Mammary epithelial cell (primary cell): ENCODE data around the gene FAM181A.

ENCODE experiments used
- EZH2 ChIP-seq: IDR thresholded peaks from 2 replicates; pipeline ENCODE4 v1.6.1; 2012; ENCODE audit warnings: low read length, inconsistent platforms, borderline replicate concordance
- TF ChIP-seq, protein P1 (sequence below), 2 donors: IDR thresholded peaks in 1 of 2; conservative IDR thresholded peaks in 1 of 2; 2 replicates each; pipeline ENCODE4 v1.5.1; 2011 to 2012; ENCODE audit warnings: inconsistent platforms in 2 of 2, low read length in 2 of 2, mild to moderate bottlenecking in 2 of 2, control low read depth in 1 of 2, low read depth in 1 of 2; ENCODE audit not compliant: insufficient read depth in 1 of 2; ENCODE audit errors: extremely low read depth in 1 of 2

DNA sequence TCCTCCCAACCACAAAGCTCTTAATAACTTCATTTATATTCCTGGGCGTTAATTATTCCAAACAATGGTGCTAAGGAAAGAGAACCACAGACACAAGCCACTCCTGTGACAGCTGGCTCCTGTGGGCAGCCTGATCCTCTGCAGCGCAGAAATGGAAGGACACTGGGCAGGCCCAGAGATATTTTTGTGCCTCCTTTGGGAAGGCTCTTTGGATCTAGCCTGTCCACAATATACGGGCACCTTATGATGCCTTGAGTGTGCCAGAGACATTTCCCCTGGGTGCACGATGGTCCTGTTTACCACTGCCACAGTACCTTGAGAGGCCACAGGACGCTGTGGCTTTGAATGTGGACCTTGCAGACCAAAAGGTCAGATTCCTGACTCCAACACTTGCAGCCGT lies 47.2 kb downstream of the FAM181A start:
- TF ChIP-seq, protein P1, sequence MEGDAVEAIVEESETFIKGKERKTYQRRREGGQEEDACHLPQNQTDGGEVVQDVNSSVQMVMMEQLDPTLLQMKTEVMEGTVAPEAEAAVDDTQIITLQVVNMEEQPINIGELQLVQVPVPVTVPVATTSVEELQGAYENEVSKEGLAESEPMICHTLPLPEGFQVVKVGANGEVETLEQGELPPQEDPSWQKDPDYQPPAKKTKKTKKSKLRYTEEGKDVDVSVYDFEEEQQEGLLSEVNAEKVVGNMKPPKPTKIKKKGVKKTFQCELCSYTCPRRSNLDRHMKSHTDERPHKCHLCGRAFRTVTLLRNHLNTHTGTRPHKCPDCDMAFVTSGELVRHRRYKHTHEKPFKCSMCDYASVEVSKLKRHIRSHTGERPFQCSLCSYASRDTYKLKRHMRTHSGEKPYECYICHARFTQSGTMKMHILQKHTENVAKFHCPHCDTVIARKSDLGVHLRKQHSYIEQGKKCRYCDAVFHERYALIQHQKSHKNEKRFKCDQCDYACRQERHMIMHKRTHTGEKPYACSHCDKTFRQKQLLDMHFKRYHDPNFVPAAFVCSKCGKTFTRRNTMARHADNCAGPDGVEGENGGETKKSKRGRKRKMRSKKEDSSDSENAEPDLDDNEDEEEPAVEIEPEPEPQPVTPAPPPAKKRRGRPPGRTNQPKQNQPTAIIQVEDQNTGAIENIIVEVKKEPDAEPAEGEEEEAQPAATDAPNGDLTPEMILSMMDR (conservative IDR thresholded peaks at IDR 0.05 in 1 of 2, IDR thresholded peaks at IDR 0.05 in 1 of 2; ENCODE audit: extremely low read depth in 1 of 2, insufficient read depth in 1 of 2, low read depth in 1 of 2, low read length in 2 of 2), result no peak
- no peak for TF ChIP-seq EZH2
